OCI-M2 (cell line): ENCODE results near the gene SLIT3.

ENCODE experiments used
- DNase-seq: peaks from one replicate; lab custom pipeline; 2025; ENCODE audit not compliant: unreplicated experiment; lab: John Stamatoyannopoulos, UW

SLIT3 gene

GRCh38 chr5:169049712-169050111 is 251.2 kb downstream of the SLIT3 start:
- DNase-seq = no peak

GRCh38 chr5:169048181-169049125 is 252.5 kb downstream of the SLIT3 start:
- DNase-seq = no peak

- DNase-seq = no peak
Observed at GRCh38 chr5:169044962-169045361, 256.0 kb downstream of the SLIT3 start.

- DNase-seq = no peak
Observed at GRCh38 chr5:169041180-169041579, 259.8 kb downstream of the SLIT3 start.

GRCh38 chr5:169039592-169039991 is 261.3 kb downstream of the SLIT3 start:
- no peak for DNase-seq

- DNase-seq = no peak
Observed at GRCh38 chr5:169037466-169037865, 263.5 kb downstream of the SLIT3 start.

- DNase-seq = no peak
Observed at GRCh38 chr5:169036079-169036805, 264.7 kb downstream of the SLIT3 start.

- DNase-seq = no peak
Observed at GRCh38 chr5:169029661-169030274, 271.2 kb downstream of the SLIT3 start.

GRCh38 chr5:169029037-169029436 is 271.9 kb downstream of the SLIT3 start:
- no peak for DNase-seq

- no peak for DNase-seq
Observed at GRCh38 chr5:169027501-169028061, 273.4 kb downstream of the SLIT3 start.

- DNase-seq = no peak
Observed at GRCh38 chr5:169025491-169025890, 275.4 kb downstream of the SLIT3 start.

GRCh38 chr5:169024421-169024820 is 276.5 kb downstream of the SLIT3 start:
- no peak for DNase-seq

GRCh38 chr5:169022718-169023117 is 278.2 kb downstream of the SLIT3 start:
- DNase-seq = no peak

GRCh38 chr5:169020102-169020501 is 280.8 kb downstream of the SLIT3 start:
- DNase-seq = no peak

- no peak for DNase-seq
Observed at GRCh38 chr5:169018925-169019324, 282.0 kb downstream of the SLIT3 start.

- no peak for DNase-seq
Observed at GRCh38 chr5:169015991-169016390, 284.9 kb downstream of the SLIT3 start.

GRCh38 chr5:169013846-169014245 is 287.1 kb downstream of the SLIT3 start:
- no peak for DNase-seq

GRCh38 chr5:169013208-169013728 is 287.7 kb downstream of the SLIT3 start:
- DNase-seq = no peak

GRCh38 chr5:169012450-169012849 is 288.5 kb downstream of the SLIT3 start:
- DNase-seq = no peak

GRCh38 chr5:169011451-169011850 is 289.5 kb downstream of the SLIT3 start:
- DNase-seq = no peak

- DNase-seq = no peak
Observed at GRCh38 chr5:169011009-169011408, 289.9 kb downstream of the SLIT3 start.
